T-cell (primary cell): ENCODE data around the gene MBD4. TPM values are rescaled to one million over a fixed set of nuclear protein-coding genes. Genes with fewer than 3 reads are reported as not detected.
A peak's percentile ranks its signal among the peaks of the same experiment; 100 is the strongest.
"Not testable (repeated sequence)": the region's sequence is repeated elsewhere in the genome, so short reads cannot be mapped to it uniquely, and the experiment has no call there.

ENCODE experiments used
- ATAC-seq, 4 experiments: fragments of 200-7000 bp in 3 of 4; fragments of 150-1000 bp in 1 of 4; cut with Tn5 transposase; replicated peaks in 1 of 4; 1 replicate in 3 of 4; 2 replicates in 1 of 4; pipeline ENCODE4 v1.10.0; 2021; ENCODE audit warnings: moderate library complexity in 3 of 4, mild to moderate bottlenecking in 2 of 4, moderate number of reproducible peaks in 1 of 4
- CTCF ChIA-PET, 2 donors: fragments of 300-600 bp; sonication (Branson Sonifier 250); formaldehyde crosslinking; loops; one replicate each; lab custom pipeline; 2022; ENCODE audit warnings: antibody characterized with exemption in 2 of 2; lab: Charles Lee
- POLR2A ChIA-PET, 2 donors: fragments of 300-600 bp; sonication (Branson Sonifier 250); formaldehyde crosslinking; loops; one replicate each; lab custom pipeline; 2022; ENCODE audit warnings: antibody characterized with exemption in 2 of 2; lab: Charles Lee
- DNase-seq, 35 experiments: peaks; one replicate each; pipeline versions ENCODE4 v3.0.0 to v3.0.0-alpha.2; 2013 to 2023
- H3K27ac ChIP-seq: one replicate; pipeline ENCODE4 v1.5.1; 2013; ENCODE audit warnings: low read length
- H3K27me3 ChIP-seq, 2 experiments: replicated peaks in 1 of 2; 1 replicate in 1 of 2; 2 replicates in 1 of 2; pipeline versions ENCODE4 v1.6.1 to v1.7.0; 2013; ENCODE audit warnings: low read length in 1 of 2, mixed read lengths in 1 of 2; ENCODE audit not compliant: control insufficient read depth in 2 of 2, insufficient read depth in 2 of 2; ENCODE audit errors: extremely low read depth in 1 of 2
- H3K36me3 ChIP-seq, 2 donors: 1 replicate in 1 of 2; 2 replicates in 1 of 2; pipeline versions ENCODE4 v1.6.1 to v1.7.0; 2013; ENCODE audit warnings: low read length in 1 of 2; ENCODE audit not compliant: control insufficient read depth in 2 of 2, insufficient read depth in 1 of 2; ENCODE audit errors: extremely low read depth in 1 of 2
- H3K4me1 ChIP-seq, 2 experiments: 1 replicate in 1 of 2; 2 replicates in 1 of 2; pipeline versions ENCODE4 v1.6.1 to v1.7.0; 2013; ENCODE audit warnings: low read length in 2 of 2, mixed read lengths in 1 of 2; ENCODE audit not compliant: insufficient read depth in 2 of 2, control insufficient read depth in 1 of 2; ENCODE audit errors: extremely low read depth in 1 of 2
- H3K4me3 ChIP-seq, 2 donors: 1 replicate in 1 of 2; 2 replicates in 1 of 2; pipeline versions ENCODE4 v1.5.1 to v1.7.0; 2013; ENCODE audit warnings: mild to moderate bottlenecking in 2 of 2, low read length in 1 of 2, moderate library complexity in 1 of 2; ENCODE audit not compliant: control insufficient read depth in 1 of 2; ENCODE audit errors: extremely low read depth in 1 of 2
- H3K9me3 ChIP-seq: 2 replicates; pipeline ENCODE4 v1.7.0; 2013
- H3K27ac Mint-ChIP-seq, 2 donors: one replicate each; pipeline ENCODE4 v1.8.0; 2020 to 2021; ENCODE audit warnings: mild to moderate bottlenecking in 2 of 2, mixed read lengths in 2 of 2
- H3K27me3 Mint-ChIP-seq, 2 donors: one replicate each; pipeline ENCODE4 v1.8.0; 2021 to 2022; ENCODE audit warnings: mixed read lengths in 2 of 2
- H3K36me3 Mint-ChIP-seq: one replicate; pipeline ENCODE4 v1.8.0; 2021; ENCODE audit warnings: mixed read lengths
- H3K4me1 Mint-ChIP-seq, 3 donors: one replicate each; pipeline ENCODE4 v1.8.0; 2020 to 2022; ENCODE audit warnings: mixed read lengths in 3 of 3, mild to moderate bottlenecking in 1 of 3
- H3K4me3 Mint-ChIP-seq, 3 donors: one replicate each; pipeline ENCODE4 v1.8.0; 2020 to 2022; ENCODE audit warnings: mild to moderate bottlenecking in 3 of 3, mixed read lengths in 3 of 3, moderate library complexity in 3 of 3
- H3K9me3 Mint-ChIP-seq, 3 donors: one replicate each; pipeline ENCODE4 v1.8.0; 2020 to 2022; ENCODE audit warnings: mixed read lengths in 3 of 3
- WGBS: methylation state at CpG from one replicate; pipeline ENCODE4 v1.1.5; 2013; ENCODE audit warnings: missing lambda C conversion rate; ENCODE audit not compliant: insufficient coverage; 5-methylcytosine and 5-hydroxymethylcytosine counted together
- total RNA-seq, 35 experiments: library from RNA in 6 of 35; stranded (reverse) in 6 of 35; fragments of 120-200 nt in 1 of 35; gene quantifications; one replicate each; pipeline versions ENCODE4 v1.2.1 to v1.2.4 and lab custom pipeline; 2013 to 2026

MBD4 gene
- total RNA-seq (10 to 100 TPM; 43.1 to 59.4 (median 45.2) TPM), total RNA-seq (lab: John Stamatoyannopoulos, UW) (51.5 to 88.2 (median 73.5) reads per million in 29 experiments)
- 52.4 TPM for total RNA-seq (2013)

- H3K36me3 Mint-ChIP-seq: peaks cover 21% of the 10 kb centered on the region
- POLR2A ChIA-PET: interaction anchor here (0.6 to 1.6 kb wide), 12 partner anchors 11 to 1642 kb away, joined by 3 to 7 read pairs (median 3); partner anchors contain the start of genes ACAD9 (in 1 of the 2), ASTE1 (in 1 of the 2), EFCAB12 (in 1 of the 2) and NEK11 (in 1 of the 2)
- no peaks in the 10 kb centered on the region for H3K27me3 ChIP-seq
These were observed at the start of gene MBD4, which contains the start of gene IFT122 for GRCh38 chr3:129439817-129440617. MBD4 (minus strand) TSS chr3:129439948; CDS start chr3:129439833, 115 bp downstream. IFT122 (plus strand) TSS chr3:129440224; CDS start chr3:129440331, 107 bp downstream.

GRCh38 chr3:129489258-129489657, 49.5 kb upstream of the MBD4 start:
- CTCF ChIA-PET: interaction anchor here in 1 of 2 donors (0.7 to 2.1 kb wide), 2 partner anchors 139 to 893 kb away, joined by 3 to 6 read pairs; no protein-coding TSS in a partner anchor
- H3K36me3 ChIP-seq, H3K4me1 Mint-ChIP-seq, H3K4me3 Mint-ChIP-seq, H3K9me3 Mint-ChIP-seq, H3K27me3 ChIP-seq, H3K9me3 ChIP-seq, H3K4me1 ChIP-seq, ATAC-seq, H3K27ac Mint-ChIP-seq, H3K27ac ChIP-seq, POLR2A ChIA-PET, H3K27me3 Mint-ChIP-seq, H3K4me3 ChIP-seq, DNase-seq: not testable (repeated sequence)
- 70% methylated on average over 2 of the region's 10 CpGs for WGBS
- peaks cover 47% of the 10 kb centered on the region for H3K36me3 Mint-ChIP-seq

More at GRCh38 chr3:129439817-129440617, at the start of gene MBD4, which contains the start of gene IFT122:
- ATAC-seq (peak; percentile 87 to 90 (median 88)), DNase-seq (peak; percentile 97 to 100 (median 99))
- Histone ChIP-seq H3K4me3 (peak within 1 kb of the TSS; percentile 89 to 97), H3K4me1 (peaks cover 18 to 26% of the 10 kb centered on the region in 2 experiments), H3K36me3 (peaks cover 0 to 20% of the 10 kb centered on the region in 2 donors), H3K9me3 (no peaks in the 10 kb centered on the region), H3K27ac (peak within 1 kb of the TSS; percentile 86)
- Mint-ChIP-seq H3K9me3 (no peaks in the 10 kb centered on the region), H3K27ac (peak within 1 kb of the TSS; percentile 94 to 96), H3K4me1 (peaks cover 72 to 84% (median 73%) of the 10 kb centered on the region in 3 donors), H3K27me3 (no peaks in the 10 kb centered on the region), H3K4me3 (peak within 1 kb of the TSS; percentile 83 to 92 (median 85))
- CTCF ChIA-PET: interaction anchor here in 1 of 2 donors (0.7 to 1.5 kb wide), 7 partner anchors 11 to 759 kb away, joined by 3 to 14 read pairs (median 4); partner anchors contain the start of gene EFCAB12
- under 1% methylated on average over 70 of the region's 75 CpGs for WGBS

- 93% methylated on average over 4 of the region's 4 CpGs for WGBS
- peaks cover 37% of the 10 kb centered on the region for H3K36me3 Mint-ChIP-seq
- DNase-seq, H3K9me3 Mint-ChIP-seq, H3K27ac ChIP-seq, H3K4me1 Mint-ChIP-seq, H3K9me3 ChIP-seq, H3K4me3 Mint-ChIP-seq, H3K4me1 ChIP-seq, POLR2A ChIA-PET, H3K27ac Mint-ChIP-seq, H3K27me3 ChIP-seq, CTCF ChIA-PET, H3K36me3 ChIP-seq, ATAC-seq, H3K27me3 Mint-ChIP-seq, H3K4me3 ChIP-seq: not testable (repeated sequence)
These were observed 48.2 kb upstream of the MBD4 start for GRCh38 chr3:129487868-129488335.

- no peak overlapping the region for H3K27ac Mint-ChIP-seq
- H3K27ac ChIP-seq: no peak overlapping the region
- CTCF ChIA-PET: no interaction called here
These were observed 47.6 kb upstream of the MBD4 start for GRCh38 chr3:129487183-129487867.

GRCh38 chr3:129486664-129487035, 46.9 kb upstream of the MBD4 start:
- no peak for ATAC-seq
- Mint-ChIP-seq H3K4me3 (no peak overlapping the region), H3K9me3 (no peaks in the 10 kb centered on the region), H3K27ac (no peak overlapping the region), H3K4me1 (peaks cover 11 to 13% (median 12%) of the 10 kb centered on the region in 3 donors), H3K36me3 (peaks cover 34% of the 10 kb centered on the region), H3K27me3 (no peaks in the 10 kb centered on the region)
- Histone ChIP-seq H3K9me3 (no peaks in the 10 kb centered on the region), H3K4me1 (peaks cover 1 to 16% of the 10 kb centered on the region in 2 experiments), H3K27ac (no peak overlapping the region), H3K4me3 (no peak overlapping the region), H3K27me3 (no peaks in the 10 kb centered on the region), H3K36me3 (peaks cover 0 to 4% of the 10 kb centered on the region in 2 donors)
- ChIA-PET CTCF (interaction anchor here in 1 of 2 donors (0.5 kb wide), 1 partner anchor 121 kb away, joined by 4 read pairs; no protein-coding TSS in a partner anchor), POLR2A (no interaction called here)
- no peak for DNase-seq
- WGBS: no CpG with 5 or more reads among the region's 2 CpGs

More at GRCh38 chr3:129487183-129487867, 47.6 kb upstream of the MBD4 start:
- peaks cover 0 to 9% of the 10 kb centered on the region in 2 experiments for H3K4me1 ChIP-seq
- peaks cover 4 to 7% (median 5%) of the 10 kb centered on the region in 3 donors for H3K4me1 Mint-ChIP-seq
- H3K27me3 Mint-ChIP-seq: no peaks in the 10 kb centered on the region
- no peaks in the 10 kb centered on the region for H3K27me3 ChIP-seq
- no peak for DNase-seq
- H3K9me3 Mint-ChIP-seq: no peaks in the 10 kb centered on the region
- WGBS: 95% methylated on average over 11 of the region's 13 CpGs
- POLR2A ChIA-PET: no interaction called here
- ATAC-seq: no peak
- no peak overlapping the region for H3K4me3 Mint-ChIP-seq
- peaks cover 0 to 7% of the 10 kb centered on the region in 2 donors for H3K36me3 ChIP-seq
- peaks cover 37% of the 10 kb centered on the region for H3K36me3 Mint-ChIP-seq
- no peak overlapping the region for H3K4me3 ChIP-seq
- H3K9me3 ChIP-seq: no peaks in the 10 kb centered on the region
